ENCODE measurements around the gene TMC2.

DNA sequence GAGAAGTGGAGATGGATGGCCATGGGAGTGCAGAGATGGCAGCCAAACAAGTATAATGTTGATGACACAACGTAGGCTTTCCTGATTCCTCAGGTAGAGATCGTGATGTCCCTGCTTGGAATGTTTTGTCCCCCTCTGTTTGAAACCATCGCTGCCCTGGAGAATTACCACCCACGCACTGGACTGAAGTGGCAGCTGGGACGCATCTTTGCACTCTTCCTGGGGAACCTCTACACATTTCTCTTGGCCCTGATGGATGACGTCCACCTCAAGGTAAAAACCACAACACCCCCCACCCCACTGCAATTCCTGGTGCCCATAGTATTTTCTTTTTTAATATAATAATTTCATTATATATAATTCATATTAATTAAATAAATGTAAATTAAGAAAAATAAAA lies 74.0 kb downstream of the TMC2 start:
- no peak for TF ChIP-seq ZNF138 (CRISPR knock-in tag; conservative IDR thresholded peaks at IDR 0.05)
- no peak for TF ChIP-seq JUN (CRISPR knock-in tag; IDR thresholded peaks at IDR 0.05)
- TF ChIP-seq, protein P1, sequence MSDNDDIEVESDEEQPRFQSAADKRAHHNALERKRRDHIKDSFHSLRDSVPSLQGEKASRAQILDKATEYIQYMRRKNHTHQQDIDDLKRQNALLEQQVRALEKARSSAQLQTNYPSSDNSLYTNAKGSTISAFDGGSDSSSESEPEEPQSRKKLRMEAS (CRISPR knock-in tag; IDR thresholded peaks at IDR 0.05), result no peak
- no peak for TF ChIP-seq ZBTB21 (CRISPR knock-in tag; IDR thresholded peaks at IDR 0.05; ENCODE audit: borderline replicate concordance)

All from WTC11 (cell line).